Smooth muscle cell (in vitro differentiated cells): ENCODE data around the gene MAPK12. TPM values are rescaled to one million over a fixed set of nuclear protein-coding genes. Genes with fewer than 3 reads are reported as not detected.

Source experiments
- DNase-seq: peaks from one replicate; lab custom pipeline; 2025; ENCODE audit not compliant: unreplicated experiment; lab: John Stamatoyannopoulos, UW
- H2AFZ ChIP-seq: fragments of 200-600 bp; sonication (generic); 2 replicates; pipeline ENCODE4 v1.6.0; 2016; ENCODE audit warnings: antibody characterized with exemption, low read depth, mild to moderate bottlenecking
- H3F3A ChIP-seq: fragments of 200-600 bp; sonication (generic); 2 replicates; pipeline ENCODE4 v1.6.0; 2017; ENCODE audit warnings: antibody characterized with exemption, low read depth
- H3K27ac ChIP-seq: fragments of 200-600 bp; sonication (generic); 2 replicates; pipeline ENCODE4 v1.5.1; 2016; ENCODE audit warnings: low read depth, mild to moderate bottlenecking
- H3K27me3 ChIP-seq: fragments of 200-600 bp; sonication (generic); 2 replicates; pipeline ENCODE4 v1.6.1; 2016; ENCODE audit warnings: low read depth, mild to moderate bottlenecking
- H3K36me3 ChIP-seq: fragments of 200-600 bp; sonication (generic); 2 replicates; pipeline ENCODE4 v1.5.1; 2016; ENCODE audit warnings: low read depth
- H3K4me1 ChIP-seq: fragments of 200-600 bp; sonication (generic); 2 replicates; pipeline ENCODE4 v1.5.1; 2016; ENCODE audit warnings: low read depth
- H3K4me2 ChIP-seq: fragments of 200-600 bp; sonication (generic); 2 replicates; pipeline ENCODE4 v1.6.0; 2016; ENCODE audit warnings: mild to moderate bottlenecking
- H3K4me3 ChIP-seq: fragments of 200-600 bp; sonication (generic); 2 replicates; pipeline ENCODE4 v1.5.1; 2016; ENCODE audit warnings: mild to moderate bottlenecking
- H3K79me2 ChIP-seq: fragments of 200-600 bp; sonication (generic); 2 replicates; pipeline ENCODE4 v1.6.0; 2016; ENCODE audit warnings: low read depth, mild to moderate bottlenecking
- H3K9ac ChIP-seq: fragments of 200-600 bp; sonication (generic); 2 replicates; pipeline ENCODE4 v1.6.0; 2016; ENCODE audit warnings: low read depth
- H3K9me3 ChIP-seq: fragments of 200-600 bp; sonication (generic); replicated peaks from 2 replicates; pipeline ENCODE4 v1.5.1; 2016; ENCODE audit warnings: low read depth
- H4K20me1 ChIP-seq: fragments of 200-600 bp; sonication (generic); 2 replicates; pipeline ENCODE4 v1.6.0; 2016; ENCODE audit warnings: low read depth
- WGBS: methylation state at CpG from one replicate; pipeline ENCODE4 v1.1.7; 2016; ENCODE audit warnings: low lambda C conversion rate; 5-methylcytosine and 5-hydroxymethylcytosine counted together
- polyA plus RNA-seq: library from polyadenylated mRNA; unstranded; fragments of >200 nt; fragmentation: Nextera tagmentation; extraction: Ambion mirVana; gene quantifications from 2 replicates; pipeline ENCODE4 v1.2.1, GENCODE V29; 2016
- total RNA-seq: library from RNA; depleted of rRNA; stranded (reverse); fragments of >200 nt; gene quantifications from 2 replicates; pipeline ENCODE4 v1.2.3, GENCODE V29; 2014
- TF ChIP-seq, protein P1 (sequence below): fragments of 200-600 bp; sonication (generic); IDR thresholded peaks from 2 replicates; pipeline ENCODE4 v1.5.1; 2017; ENCODE audit warnings: borderline replicate concordance, mild to moderate bottlenecking, antibody characterized with exemption; ENCODE audit not compliant: insufficient read depth, poor library complexity, severe bottlenecking

Gene MAPK12
- total and polyA plus RNA-seq, 2 experiments from 2014 or later = 14.9 to 26.2 TPM

DNA sequence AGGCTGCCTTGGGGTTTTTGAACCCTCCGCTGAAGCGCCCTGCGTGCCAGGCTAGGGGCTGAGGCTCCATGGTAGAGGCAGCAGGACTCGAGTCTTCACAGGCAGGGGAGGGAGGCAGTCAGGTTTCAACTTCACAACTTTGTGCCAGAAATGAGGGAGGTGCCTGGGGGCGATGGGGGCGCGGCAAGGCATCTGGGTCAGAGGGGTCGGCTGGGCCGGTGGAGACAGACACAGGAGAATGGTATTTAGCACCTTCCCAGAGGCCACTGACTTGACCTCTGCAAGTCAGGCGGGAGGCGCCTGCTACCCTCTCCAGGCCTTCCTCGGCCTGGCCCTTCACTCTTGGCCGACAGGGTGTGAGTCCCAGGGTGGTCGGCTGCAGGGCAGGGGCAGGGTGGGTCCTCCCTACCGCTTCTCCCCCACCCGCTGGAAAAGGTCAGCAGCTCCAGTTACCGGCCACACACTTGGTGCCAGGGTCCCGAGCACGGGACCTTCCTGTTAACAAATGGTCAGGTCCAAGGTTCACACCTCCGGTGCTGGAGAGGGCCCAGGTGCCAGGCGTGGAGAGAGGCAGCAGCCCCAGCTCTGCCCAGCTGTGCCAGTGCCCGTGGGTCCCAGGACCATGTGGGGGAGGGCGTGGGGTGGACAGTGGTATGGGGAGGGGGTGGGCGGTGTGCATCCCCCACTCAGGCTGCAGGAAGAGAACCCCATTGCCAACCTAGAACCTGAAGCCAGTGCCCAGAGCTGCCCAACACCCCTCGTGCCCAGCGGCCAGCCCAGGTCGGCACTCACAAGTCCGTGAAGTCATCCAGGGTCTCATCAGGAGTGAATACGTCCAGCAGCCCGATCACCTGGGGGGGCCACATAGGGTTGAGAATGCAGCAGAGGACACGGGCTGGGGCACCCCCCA, 3.8 kb downstream of the MAPK12 start:
- no peak for DNase-seq
- Histone ChIP-seq H2AFZ (no peak overlapping the region), H3K27ac (no peak overlapping the region), H3K79me2 (peaks cover 4% of the 10 kb centered on the region), H3K4me1 (peaks cover 8% of the 10 kb centered on the region), H3K9ac (no peak overlapping the region), H3K36me3 (no peaks in the 10 kb centered on the region), H3K4me3 (no peak overlapping the region), H3K27me3 (no peaks in the 10 kb centered on the region), H4K20me1 (no peaks in the 10 kb centered on the region), H3K9me3 (no peaks in the 10 kb centered on the region), H3F3A (peaks cover under 1% of the 10 kb centered on the region), H3K4me2 (no peak overlapping the region)
- TF ChIP-seq, protein P1, sequence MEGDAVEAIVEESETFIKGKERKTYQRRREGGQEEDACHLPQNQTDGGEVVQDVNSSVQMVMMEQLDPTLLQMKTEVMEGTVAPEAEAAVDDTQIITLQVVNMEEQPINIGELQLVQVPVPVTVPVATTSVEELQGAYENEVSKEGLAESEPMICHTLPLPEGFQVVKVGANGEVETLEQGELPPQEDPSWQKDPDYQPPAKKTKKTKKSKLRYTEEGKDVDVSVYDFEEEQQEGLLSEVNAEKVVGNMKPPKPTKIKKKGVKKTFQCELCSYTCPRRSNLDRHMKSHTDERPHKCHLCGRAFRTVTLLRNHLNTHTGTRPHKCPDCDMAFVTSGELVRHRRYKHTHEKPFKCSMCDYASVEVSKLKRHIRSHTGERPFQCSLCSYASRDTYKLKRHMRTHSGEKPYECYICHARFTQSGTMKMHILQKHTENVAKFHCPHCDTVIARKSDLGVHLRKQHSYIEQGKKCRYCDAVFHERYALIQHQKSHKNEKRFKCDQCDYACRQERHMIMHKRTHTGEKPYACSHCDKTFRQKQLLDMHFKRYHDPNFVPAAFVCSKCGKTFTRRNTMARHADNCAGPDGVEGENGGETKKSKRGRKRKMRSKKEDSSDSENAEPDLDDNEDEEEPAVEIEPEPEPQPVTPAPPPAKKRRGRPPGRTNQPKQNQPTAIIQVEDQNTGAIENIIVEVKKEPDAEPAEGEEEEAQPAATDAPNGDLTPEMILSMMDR = no peak
- WGBS = 81% methylated on average over 28 of the region's 31 CpGs

DNA sequence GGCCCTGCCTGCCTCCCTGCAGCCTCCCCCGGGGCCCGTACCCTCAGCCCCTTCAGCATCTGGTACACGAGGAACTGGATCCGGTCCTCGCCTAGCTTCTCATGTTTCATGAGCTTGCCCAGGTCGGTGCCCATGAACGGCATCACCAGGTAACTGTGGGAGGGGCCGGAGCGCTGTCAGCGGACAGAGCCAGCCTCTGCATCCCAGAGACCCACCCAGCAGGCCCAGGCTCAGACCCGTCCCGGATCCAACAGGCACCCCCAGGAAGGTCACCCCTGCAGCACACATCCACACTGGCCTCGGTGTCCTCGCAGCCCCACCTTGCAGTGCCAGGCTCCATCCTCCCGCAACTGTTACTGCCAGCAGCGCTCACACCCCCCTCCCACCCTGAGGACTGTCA, 4.4 kb downstream of the MAPK12 start:
- H2AFZ ChIP-seq = no peak overlapping the region
- H3K79me2 ChIP-seq = peaks cover 4% of the 10 kb centered on the region
- H3K4me1 ChIP-seq = peaks cover 8% of the 10 kb centered on the region
- no peaks in the 10 kb centered on the region for H3K27me3 ChIP-seq
- no peaks in the 10 kb centered on the region for H3K36me3 ChIP-seq
- H3K27ac ChIP-seq = no peak overlapping the region
- H3K9me3 ChIP-seq = no peaks in the 10 kb centered on the region
- no peak overlapping the region for H3K4me2 ChIP-seq
- H3K9ac ChIP-seq = no peak overlapping the region
- peaks cover 7% of the 10 kb centered on the region for H3F3A ChIP-seq
- TF ChIP-seq, protein P1 = no peak
- H4K20me1 ChIP-seq = no peaks in the 10 kb centered on the region
- 97% methylated on average over 16 of the region's 16 CpGs for WGBS
- no peak for DNase-seq
- no peak overlapping the region for H3K4me3 ChIP-seq

DNA sequence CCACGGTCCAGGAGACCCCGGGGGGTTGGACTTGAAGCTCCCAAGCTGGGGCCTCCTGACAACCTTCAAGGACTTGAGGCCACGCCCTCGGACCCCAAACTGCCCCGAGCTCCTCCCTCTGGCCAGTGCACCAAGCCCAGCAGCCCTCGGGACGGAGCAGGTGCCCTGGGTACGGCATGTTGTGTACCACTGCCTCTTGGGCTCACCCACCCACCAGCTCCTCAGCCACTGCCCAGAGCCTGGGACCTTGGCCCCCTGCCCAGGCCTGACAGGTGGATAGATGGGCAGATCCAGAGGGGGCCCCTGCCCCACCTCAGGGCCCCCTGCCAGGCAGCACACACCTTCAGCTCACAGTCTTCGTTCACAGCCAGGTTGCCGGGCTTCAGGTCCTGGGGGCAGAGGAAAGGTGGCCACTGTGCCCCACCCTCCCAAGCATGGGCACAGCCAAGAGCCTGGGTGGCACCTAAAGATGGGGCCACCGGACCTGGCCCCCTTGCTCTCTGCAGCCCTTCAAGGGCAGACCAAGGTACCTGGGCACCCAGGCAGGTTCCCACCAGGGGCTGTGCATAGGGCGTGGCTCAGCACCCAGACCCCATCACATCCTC, 5.1 kb downstream of the MAPK12 start:
- H3K27ac ChIP-seq = no peak overlapping the region
- no peaks in the 10 kb centered on the region for H3K9me3 ChIP-seq
- no peak overlapping the region for H2AFZ ChIP-seq
- H3K4me1 ChIP-seq = peaks cover 8% of the 10 kb centered on the region
- TF ChIP-seq, protein P1 = no peak
- peaks cover 14% of the 10 kb centered on the region for H3F3A ChIP-seq
- no peak overlapping the region for H3K4me3 ChIP-seq
- no peaks in the 10 kb centered on the region for H3K27me3 ChIP-seq
- DNase-seq = no peak
- H3K36me3 ChIP-seq = no peaks in the 10 kb centered on the region
- no peak overlapping the region for H3K9ac ChIP-seq
- H4K20me1 ChIP-seq = no peaks in the 10 kb centered on the region
- 100% methylated on average over 9 of the region's 12 CpGs for WGBS
- peaks cover 4% of the 10 kb centered on the region for H3K79me2 ChIP-seq
- no peak overlapping the region for H3K4me2 ChIP-seq
